ENCODE data around the gene ZC3H7A. TPM values are rescaled to one million over a fixed set of nuclear protein-coding genes. Genes with fewer than 3 reads are reported as not detected.

ZC3H7A gene
- total and polyA plus RNA-seq, 2 of the 13 experiments (the other 11 are each of a cell fraction or from before 2014, with no cell fraction given): 29.2 to 36.8 TPM

DNA sequence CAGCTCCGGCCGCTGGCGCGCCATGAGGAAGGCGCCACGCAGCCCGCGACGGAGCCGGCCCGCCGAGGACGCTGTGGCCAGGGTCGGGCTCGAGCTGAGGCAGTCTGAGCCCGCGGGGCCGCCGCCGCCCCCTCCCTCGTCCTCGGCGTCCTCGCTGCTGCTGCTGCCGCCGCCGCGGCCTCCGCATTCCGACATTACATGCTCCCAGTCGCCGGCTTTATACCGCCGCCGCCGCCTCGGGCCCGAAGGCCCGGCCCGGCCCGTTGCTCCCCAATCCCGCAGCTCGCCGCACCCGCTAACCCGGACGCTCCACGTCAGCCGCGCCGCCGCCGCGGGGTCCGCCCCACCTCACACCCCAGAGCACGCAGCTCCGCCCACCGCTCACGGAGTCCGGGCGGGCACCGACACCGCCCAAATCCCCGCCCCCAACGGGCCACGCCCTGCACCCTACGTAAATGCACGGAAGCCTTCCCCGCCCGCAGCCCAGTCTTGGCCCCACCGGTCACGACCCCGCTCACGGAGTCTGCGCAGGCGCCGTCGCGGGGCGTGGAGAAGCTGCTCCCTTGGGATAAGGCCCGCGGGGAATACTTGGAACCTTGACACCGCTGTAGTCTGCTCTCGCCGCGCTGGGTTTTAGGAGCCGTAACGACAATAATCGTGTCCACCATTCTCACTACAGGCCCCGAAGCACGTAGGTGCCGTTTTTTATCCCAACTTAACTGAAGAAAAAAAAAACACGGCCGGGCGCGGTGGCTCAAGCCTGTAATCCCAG is 54.3 kb downstream of the ZC3H7A start, which contains the start of gene TXNDC11 (continued):
- TF ChIP-seq, protein P1, sequence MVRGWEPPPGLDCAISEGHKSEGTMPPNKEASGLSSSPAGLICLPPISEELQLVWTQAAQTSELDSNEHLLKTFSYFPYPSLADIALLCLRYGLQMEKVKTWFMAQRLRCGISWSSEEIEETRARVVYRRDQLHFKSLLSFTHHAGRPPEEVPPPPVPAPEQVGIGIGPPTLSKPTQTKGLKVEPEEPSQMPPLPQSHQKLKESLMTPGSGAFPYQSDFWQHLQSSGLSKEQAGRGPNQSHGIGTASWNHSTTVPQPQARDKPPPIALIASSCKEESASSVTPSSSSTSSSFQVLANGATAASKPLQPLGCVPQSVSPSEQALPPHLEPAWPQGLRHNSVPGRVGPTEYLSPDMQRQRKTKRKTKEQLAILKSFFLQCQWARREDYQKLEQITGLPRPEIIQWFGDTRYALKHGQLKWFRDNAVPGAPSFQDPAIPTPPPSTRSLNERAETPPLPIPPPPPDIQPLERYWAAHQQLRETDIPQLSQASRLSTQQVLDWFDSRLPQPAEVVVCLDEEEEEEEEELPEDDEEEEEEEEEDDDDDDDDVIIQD (CRISPR knock-in tag; IDR thresholded peaks at IDR 0.05; ENCODE audit: low read depth): peak; percentile 95; the same call in 1 of the 2 replicates
- TF ChIP-seq PATZ1 (CRISPR knock-in tag; IDR thresholded peaks at IDR 0.05) (peak; percentile 96), ZNF142 (CRISPR knock-in tag; IDR thresholded peaks at IDR 0.05) (no peak; the same call in 1 of the 2 replicates), CBX2 (IDR thresholded peaks at IDR 0.05; ENCODE audit: low read depth, low read length) (no peak), CBX2 (CRISPR knock-in tag; IDR thresholded peaks at IDR 0.05; ENCODE audit: low read depth) (peak; percentile 22), MYNN (CRISPR knock-in tag; IDR thresholded peaks at IDR 0.05; ENCODE audit: low read depth) (no peak), NBN (conservative IDR thresholded peaks at IDR 0.05) (no peak), ZFP62 (CRISPR knock-in tag; IDR thresholded peaks at IDR 0.05) (no peak), ZKSCAN8 (CRISPR knock-in tag; IDR thresholded peaks at IDR 0.05; ENCODE audit: borderline replicate concordance) (no peak), FOXA3 (CRISPR knock-in tag; IDR thresholded peaks at IDR 0.05) (peak; percentile 63), ZBTB1 (CRISPR knock-in tag; IDR thresholded peaks at IDR 0.05; ENCODE audit: borderline replicate concordance) (no peak), ZNF777 (CRISPR knock-in tag; IDR thresholded peaks at IDR 0.05) (peak; percentile 16; the same call in 1 of the 2 replicates), AGO2 (optimal IDR thresholded peaks at IDR 0.05; ENCODE audit: low read depth, low read length) (peak; percentile 58), ZGPAT (CRISPR knock-in tag; IDR thresholded peaks at IDR 0.05) (peak; percentile 67; the same call in 1 of the 2 replicates), ZNF724P (CRISPR knock-in tag; IDR thresholded peaks at IDR 0.05; ENCODE audit: borderline replicate concordance) (0 out of 2 replicates have a peak, but pooled peaks have one; percentile 48), CREB1 (IDR thresholded peaks at IDR 0.05) (peak; percentile 92), CREB1 (CRISPR knock-in tag; IDR thresholded peaks at IDR 0.05) (no peak), HMG20A (CRISPR knock-in tag; IDR thresholded peaks at IDR 0.05; ENCODE audit: borderline replicate concordance) (no peak; the same call in 1 of the 2 replicates), ZNF652 (CRISPR knock-in tag; IDR thresholded peaks at IDR 0.05; ENCODE audit: borderline replicate concordance, low read depth) (no peak), ADNP (CRISPR knock-in tag; IDR thresholded peaks at IDR 0.05) (no peak)

Measured in HepG2 (cell line).